Right lobe of liver (tissue), 4 donors: ENCODE measurements around the gene STK40.

ENCODE experiments used
- CTCF ChIP-seq, 4 donors: fragments of 200-600 bp in 3 of 4; fragments of 450-650 bp in 1 of 4; IDR thresholded peaks; one replicate each; pipeline versions ENCODE4 v1.5.1 to v1.8.0; 2016 to 2022; ENCODE audit warnings: antibody characterized with exemption in 4 of 4, mild to moderate bottlenecking in 2 of 4
- POLR2A ChIP-seq: fragments of 450-650 bp; IDR thresholded peaks from one replicate; pipeline ENCODE4 v1.6.1; 2017; ENCODE audit warnings: antibody characterized with exemption, mild to moderate bottlenecking
- donor health status: DM: no; HTN: no; CAD: no.
- donor health status: DM: no; HTN: no; CAD: no.
- donor health status: DM: no; HTN: yes; CAD: no.

GRCh38 chr1:36369061-36369861 is 16.5 kb downstream of the STK40 start:
- peak; percentile 89 to 95 (median 94) for TF ChIP-seq CTCF (IDR thresholded peaks at IDR 0.05)
- TF ChIP-seq POLR2A = no peak
